Activated CD4-positive, alpha-beta T cell treated with anti-CD3 and anti-CD28 coated beads, Interleukin-2, amount 50 U/mL, for 24 hours (primary cell): ENCODE results near the gene TFAM.
A peak's percentile ranks its signal among the peaks of the same experiment; 100 is the strongest.

ENCODE experiments used
- DNase-seq, 2 donors: peaks; one replicate each; pipeline ENCODE4 v3.0.0-alpha.2; 2020; ENCODE audit warnings: low read depth in 1 of 2, low spot score in 1 of 2

TFAM gene

GRCh38 chr10:58384999-58385783 lies at the start of gene TFAM:
Gene TFAM, plus strand, starts transcription at chr10:58385410. Its CDS starts 138 bp downstream, at chr10:58385548.
- peak; percentile 94 to 99 for DNase-seq

GRCh38 chr10:58336242-58336641 lies 49.0 kb upstream of the TFAM start:
- DNase-seq, result no peak

- no peak for DNase-seq
Observed at GRCh38 chr10:58341422-58341821, 43.8 kb upstream of the TFAM start.

- no peak for DNase-seq
Observed at GRCh38 chr10:58341947-58342346, 43.3 kb upstream of the TFAM start.

- DNase-seq, result no peak
Observed at GRCh38 chr10:58347967-58348366, 37.2 kb upstream of the TFAM start.

- DNase-seq, result no peak
Observed at GRCh38 chr10:58348571-58349033, 36.6 kb upstream of the TFAM start.

- no peak for DNase-seq
Observed at GRCh38 chr10:58350023-58350422, 35.2 kb upstream of the TFAM start.

GRCh38 chr10:58350619-58351323 lies 34.4 kb upstream of the TFAM start:
- DNase-seq, result no peak

GRCh38 chr10:58351616-58352578 lies 33.3 kb upstream of the TFAM start:
- DNase-seq, result no peak

GRCh38 chr10:58352956-58353610 lies 32.1 kb upstream of the TFAM start:
- DNase-seq, result no peak

- DNase-seq, result no peak
Observed at GRCh38 chr10:58356756-58357155, 28.5 kb upstream of the TFAM start.

GRCh38 chr10:58358314-58358933 lies 26.8 kb upstream of the TFAM start:
- DNase-seq, result no peak

- DNase-seq, result no peak
Observed at GRCh38 chr10:58358947-58359346, 26.3 kb upstream of the TFAM start.

- DNase-seq, result no peak
Observed at GRCh38 chr10:58359541-58359940, 25.7 kb upstream of the TFAM start.

GRCh38 chr10:58360412-58361004 lies 24.7 kb upstream of the TFAM start:
- DNase-seq, result no peak

GRCh38 chr10:58361353-58361752 lies 23.9 kb upstream of the TFAM start:
- no peak for DNase-seq

- no peak for DNase-seq
Observed at GRCh38 chr10:58362027-58362789, 23.0 kb upstream of the TFAM start.

- no peak for DNase-seq
Observed at GRCh38 chr10:58367069-58367468, 18.1 kb upstream of the TFAM start.

- no peak for DNase-seq
Observed at GRCh38 chr10:58371473-58371872, 13.7 kb upstream of the TFAM start.
